GM21529 (cell line): ENCODE data around the gene DMXL2.
"Not testable (repeated sequence)": the region's sequence is repeated elsewhere in the genome, so short reads cannot be mapped to it uniquely, and the experiment has no call there.

Experiments
- ATAC-seq: cut with Tn5 transposase; IDR thresholded peaks from one replicate; pipeline ENCODE4 v1.9.1; 2021; ENCODE audit not compliant: unreplicated experiment

DMXL2 gene

DNA sequence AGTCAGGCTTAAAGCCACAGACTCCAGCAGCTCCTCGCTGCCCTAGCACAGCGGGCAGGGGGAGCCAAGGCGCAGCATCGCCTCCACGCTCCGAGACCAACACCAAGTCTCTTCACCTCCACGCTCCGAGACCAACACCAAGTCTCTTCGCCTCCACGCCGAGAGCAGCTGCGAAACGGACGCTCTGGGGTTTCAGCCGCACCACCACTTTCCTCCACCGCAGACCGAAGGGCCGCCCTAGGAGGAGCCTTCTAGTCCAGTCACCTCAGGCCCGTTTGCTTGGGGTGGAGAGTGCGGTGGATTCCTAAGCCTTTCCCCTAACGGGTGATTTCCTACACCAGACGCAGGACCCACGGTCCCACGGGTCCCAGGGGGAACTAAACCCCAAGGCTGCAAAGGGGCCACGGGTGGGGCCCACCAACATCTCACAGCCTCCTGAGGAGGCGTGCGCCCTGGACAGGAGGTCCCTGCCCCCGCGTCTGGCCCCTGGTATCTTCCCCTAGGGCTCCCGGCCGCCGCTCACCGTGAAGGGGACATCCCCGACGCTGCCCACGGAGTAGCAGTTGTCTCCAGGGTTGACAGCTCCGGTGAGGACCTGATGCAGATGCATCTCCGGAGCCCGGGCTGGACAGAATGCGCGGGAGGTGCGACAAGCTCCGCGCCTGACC, 501 bp downstream of the DMXL2 start:
- ATAC-seq: peak; percentile 53

DNA sequence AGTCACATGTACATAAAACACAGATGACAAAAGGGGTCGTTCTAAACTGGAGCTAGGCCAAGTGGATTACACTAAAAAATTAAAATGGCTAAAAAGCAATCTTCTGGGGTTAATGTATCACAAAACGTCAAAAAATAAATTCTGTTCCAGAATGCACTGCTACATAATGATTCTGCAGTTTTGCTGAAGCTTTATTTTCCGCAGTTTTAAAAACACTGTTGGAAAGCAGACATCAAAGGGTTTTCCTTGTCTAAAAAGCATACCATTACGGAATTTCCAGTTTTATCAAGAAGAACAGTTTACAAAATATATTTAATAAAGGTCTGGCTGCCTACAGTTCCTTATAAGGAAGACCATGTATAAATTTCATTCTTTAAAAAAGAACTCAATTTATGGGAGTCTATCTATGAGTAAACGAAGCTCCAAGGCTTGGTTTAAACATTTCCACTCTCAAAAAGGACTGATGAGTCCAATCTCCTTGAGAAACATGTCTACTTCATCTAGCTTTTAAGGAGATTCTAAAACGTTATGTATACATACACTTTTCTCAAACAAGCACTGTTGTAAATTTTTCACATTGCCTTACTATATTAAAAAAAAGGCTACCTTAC, 1.3 kb downstream of the DMXL2 start:
- no peak for ATAC-seq

DNA sequence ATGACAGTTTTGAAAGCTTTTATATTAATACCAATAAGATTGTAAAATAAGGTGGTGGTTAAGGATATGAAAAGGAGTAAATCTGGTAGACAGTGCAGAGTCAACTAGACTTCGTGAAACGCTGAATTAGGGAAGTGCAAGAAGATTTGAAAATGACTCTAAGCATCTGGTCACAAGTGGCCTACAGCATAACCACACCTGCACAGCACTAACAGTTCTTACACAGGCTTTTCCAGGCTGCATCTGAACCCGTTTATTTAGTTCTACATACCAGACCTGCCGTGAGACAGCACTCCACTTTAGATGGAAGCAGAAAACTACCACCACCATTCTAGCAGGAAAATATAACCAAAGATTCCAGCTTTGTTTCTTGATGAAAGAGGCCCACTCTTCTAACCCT, 1.9 kb downstream of the DMXL2 start:
- ATAC-seq: no peak

DNA sequence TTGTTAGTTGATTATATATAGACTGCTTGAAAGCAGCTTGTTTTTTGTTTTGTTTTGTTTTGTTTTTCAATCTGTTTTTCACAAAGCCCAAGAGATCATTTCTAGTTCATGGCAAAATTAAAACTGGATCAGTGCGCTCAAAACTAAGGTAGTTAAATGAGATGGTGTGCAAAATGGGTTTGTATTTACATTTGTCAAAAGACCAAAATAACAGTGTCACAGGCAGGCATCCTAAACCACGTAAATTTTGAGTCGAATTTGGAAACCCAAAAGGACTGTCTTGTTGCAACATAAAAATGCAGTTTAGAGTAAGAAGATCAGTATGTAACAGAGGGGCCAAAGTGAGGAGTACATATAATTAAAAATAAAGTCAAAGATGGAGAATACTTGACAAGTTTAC, 2.4 kb downstream of the DMXL2 start:
- ATAC-seq: no peak

DNA sequence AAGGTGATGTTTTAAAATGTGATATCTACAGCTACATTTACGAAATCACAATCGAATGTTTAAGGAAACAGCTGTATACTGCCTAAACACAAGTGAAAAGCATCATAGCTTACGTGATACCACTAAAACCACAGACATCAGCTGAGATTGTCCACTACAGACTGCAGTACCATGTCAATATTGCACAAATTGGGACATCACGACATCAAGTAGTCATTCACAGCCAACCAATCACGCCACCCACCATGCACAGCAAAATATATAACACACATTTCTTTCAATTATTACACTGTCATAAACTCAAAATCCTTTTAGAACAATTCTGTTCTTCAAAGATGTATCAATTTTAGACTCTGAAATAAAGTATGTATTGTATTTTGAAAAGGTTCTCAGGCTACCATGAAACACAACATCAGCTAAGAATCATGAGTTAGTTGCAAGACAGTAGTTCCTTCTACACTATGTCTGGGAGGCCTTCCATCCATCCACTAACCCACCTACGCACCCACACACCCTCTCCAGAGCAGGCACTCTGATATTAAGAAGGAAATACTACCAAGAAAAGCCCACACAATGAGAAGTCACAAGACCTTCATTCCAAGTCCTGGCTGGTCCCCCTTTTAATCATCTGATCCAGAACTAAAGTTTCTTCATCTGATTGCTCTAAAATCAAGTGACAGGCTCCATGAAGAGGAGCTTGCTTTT, 3.1 kb downstream of the DMXL2 start:
- ATAC-seq: no peak

DNA sequence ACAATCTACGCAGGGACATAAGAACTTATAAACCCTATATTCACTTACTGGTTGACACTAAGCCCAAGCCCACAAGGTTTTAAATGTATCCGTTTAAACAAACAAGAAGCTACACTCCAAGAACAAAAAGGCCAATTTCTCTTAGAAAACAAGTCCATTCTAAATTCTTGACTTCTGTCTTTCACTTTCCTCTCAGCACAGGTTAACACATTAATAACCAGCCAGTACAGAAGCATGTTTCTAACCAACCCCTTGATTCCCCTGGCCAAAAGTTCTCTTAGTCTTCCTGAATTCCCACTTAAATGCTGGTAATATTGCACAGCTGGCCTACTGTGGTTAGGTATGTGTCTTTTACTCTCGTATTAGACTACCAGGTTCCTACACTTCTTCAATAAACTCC, 4.7 kb downstream of the DMXL2 start:
- no peak for ATAC-seq

DNA sequence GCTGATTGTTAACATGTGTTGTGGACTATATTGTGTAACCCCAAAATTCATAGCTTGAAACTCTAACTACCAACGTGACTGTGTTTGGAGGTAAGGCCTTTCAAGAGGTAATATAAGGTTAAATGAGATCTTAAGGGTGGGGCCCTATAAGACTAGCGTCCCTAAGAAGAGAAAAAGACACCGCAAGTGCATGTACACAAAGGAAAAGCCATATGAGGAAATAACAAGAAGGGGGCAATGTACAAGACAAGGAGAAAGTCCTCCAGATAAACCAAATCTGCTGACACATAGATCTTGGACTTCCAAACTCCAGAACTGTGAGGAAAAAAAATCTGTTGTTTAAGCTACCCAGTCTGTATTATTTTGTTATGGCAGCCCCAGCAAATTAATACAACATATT, 8.6 kb downstream of the DMXL2 start:
- ATAC-seq: no peak

DNA sequence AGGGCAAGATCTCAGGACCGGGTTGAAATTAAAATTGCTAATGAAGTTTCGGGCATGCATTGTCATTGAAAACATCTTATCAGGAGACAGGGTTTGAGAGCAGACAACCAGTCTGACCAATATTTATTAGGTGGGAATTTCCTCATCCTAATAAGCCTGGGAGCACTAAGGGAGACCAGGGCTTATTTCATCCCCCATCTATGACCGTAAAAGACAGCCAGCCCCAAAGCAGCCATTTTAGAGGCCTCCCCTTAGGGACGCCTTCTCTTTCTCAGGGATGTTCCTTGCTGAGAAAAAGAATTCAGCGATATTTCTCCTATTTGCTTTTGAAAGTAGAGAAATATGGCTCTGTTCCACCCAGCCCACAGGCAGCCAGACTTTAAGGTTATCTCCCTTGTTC, 9.9 kb downstream of the DMXL2 start:
- ATAC-seq: not testable (repeated sequence)

DNA sequence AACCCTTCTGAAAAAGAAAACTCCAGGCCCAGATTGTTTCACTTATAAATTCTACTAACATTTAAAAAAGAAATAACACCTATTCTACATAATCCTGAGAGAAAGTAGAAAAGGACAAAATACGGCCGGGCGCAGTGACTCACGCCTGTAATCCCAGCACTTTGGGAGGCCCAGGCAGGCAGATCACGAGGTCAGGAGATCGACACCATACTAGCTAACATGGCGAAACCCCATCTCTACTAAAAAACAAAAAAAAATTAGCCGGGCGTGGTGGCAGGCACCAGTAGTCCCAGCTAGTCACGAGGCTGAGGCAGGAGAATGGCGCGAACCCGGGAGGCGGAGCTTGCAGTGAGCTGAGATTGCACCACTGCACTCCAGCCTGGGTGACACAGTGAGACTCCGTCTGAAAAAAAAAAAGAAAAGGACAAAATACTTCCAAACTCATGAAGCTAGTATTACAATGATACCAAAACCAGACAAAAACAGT, 19.1 kb downstream of the DMXL2 start:
- not testable (repeated sequence) for ATAC-seq

DNA sequence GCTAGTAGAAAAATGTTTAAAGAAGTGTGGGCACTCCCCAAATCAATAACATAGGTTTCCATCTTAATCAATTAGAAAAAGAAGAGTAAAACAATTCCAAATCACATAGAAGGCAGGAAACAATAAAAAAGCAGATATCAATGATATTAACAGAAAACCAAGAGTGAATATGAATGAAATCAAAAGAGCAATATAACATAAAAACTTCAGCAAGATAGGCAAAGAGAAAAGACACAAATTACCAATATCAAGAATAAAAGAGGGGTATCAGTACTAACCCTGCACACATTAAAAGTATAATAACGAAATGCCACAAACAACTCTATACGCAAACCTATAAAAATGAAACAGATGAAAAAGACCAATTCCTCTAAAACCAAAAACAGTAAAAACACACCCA, 19.6 kb downstream of the DMXL2 start:
- no peak for ATAC-seq

DNA sequence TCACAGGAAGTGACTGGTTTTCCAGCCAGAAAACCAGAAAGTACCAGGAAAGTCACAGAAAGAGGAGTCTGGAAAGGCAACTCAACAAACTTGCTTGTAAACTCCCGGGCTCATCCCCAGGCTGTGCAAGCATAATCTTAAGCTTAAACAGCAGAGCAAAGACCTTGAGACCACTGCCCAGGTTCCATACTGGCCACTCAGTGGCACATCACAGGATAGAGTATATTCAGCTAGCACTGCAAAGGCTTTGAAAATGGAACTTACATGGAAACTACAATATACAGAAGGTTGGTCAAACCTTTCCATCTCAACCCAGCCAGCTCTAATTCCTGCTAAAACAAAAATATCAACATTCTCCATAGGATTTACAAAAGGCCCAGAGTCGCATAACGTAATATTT, 20.1 kb downstream of the DMXL2 start:
- no peak for ATAC-seq

DNA sequence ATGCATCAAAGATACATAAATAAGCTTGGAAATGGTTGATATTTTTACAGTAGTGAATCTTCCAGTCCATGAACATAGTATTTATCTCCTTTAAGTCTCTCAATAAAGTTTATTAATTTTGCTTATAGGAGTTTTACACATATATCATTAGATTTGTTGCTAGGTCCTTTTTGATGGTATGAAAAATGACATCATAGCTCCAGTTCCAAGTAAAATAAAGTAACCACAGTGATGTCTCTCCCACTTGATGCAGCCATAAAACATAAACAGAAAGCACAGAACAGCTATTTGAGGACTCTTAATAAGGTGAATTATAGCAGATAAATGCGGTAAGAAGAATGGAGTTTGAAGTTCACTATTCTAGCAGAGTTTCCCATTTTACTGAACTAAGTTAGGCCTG, 20.8 kb downstream of the DMXL2 start:
- no peak for ATAC-seq

DNA sequence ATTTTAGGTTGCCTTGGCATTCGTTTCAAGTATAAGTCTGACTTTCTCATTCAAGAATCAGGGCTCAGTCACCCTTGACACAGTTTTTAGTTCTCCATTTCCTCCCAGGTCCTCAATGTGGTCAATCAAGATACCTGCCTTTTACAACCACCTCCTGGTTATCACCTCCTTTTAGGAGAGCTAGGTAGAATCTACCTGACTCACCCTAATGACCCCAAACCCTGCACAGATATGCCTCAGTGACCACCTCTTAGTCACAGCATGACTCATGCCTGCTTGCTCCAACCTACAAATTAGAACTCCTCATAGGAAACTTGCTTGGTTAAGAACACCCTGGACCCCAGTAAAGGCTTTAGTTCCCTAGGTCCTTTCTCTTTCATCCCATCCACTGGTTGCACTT, 22.5 kb downstream of the DMXL2 start:
- ATAC-seq: no peak

DNA sequence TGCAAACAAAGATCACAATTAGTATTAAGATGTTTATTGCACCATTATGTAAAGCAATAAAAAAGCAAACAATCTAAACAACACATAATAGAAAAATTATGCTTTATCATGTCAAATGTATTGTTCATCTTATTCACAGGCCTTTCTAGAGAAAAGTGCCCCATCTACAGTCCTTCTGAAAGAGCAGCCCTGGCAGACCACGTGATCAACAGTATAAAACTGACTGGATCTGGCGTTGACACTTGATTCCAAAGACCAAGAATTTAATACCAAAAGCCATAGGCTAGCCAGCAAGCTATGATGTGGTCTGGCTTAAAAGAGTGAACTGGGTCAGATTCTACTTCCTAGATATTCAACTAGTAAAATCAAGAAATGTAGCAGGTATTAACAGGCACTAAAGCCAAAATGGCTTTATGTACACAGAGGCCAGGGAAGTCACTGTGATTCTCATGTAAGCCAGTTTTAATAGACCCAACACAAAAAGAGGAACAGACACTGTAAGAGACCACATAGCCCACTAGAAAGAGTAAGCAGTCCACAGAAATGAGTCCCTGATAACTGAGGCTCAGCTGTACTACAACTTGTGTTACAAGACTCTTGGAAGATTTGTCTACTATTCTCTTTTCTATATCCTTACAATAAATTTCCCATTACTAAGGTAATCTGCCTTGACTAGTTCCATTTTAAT, 32.5 kb downstream of the DMXL2 start:
- no peak for ATAC-seq

DNA sequence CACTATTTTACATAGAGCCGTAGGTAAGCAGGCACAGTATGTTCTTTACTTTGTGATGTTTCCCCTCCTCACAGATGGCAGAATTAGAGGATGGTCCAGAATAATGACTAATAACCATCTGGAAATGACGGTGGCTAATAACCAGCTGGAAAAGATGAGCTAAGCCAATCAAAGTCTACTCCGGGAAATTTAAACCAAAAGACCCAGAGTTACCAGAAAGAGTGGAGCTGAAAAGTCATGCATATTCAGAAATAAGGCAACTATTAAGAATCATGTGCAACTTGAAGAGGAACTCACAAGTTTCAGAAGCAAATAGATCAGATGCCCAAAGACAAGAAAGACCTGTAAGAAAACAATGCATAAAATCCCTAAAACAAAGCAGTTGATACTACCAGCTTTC, 33.6 kb downstream of the DMXL2 start:
- no peak for ATAC-seq

DNA sequence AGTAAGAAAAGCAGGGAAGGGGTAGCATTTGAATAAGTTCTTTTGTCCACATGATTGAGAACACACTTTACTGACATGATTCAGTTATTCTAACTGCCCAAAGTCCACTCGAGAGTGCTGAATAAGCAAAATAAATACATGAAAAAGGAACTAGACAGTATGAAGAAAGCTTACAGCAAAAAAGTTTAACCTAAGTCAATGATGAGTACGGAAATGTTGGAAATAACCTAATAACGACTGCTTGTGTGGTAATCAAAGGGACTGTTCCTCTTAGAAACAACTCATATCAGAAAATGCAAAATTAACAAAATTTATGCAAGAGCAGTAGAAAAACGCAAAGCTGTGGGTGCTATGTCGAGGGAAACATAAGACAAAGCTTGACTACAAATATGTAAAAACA, 36.6 kb downstream of the DMXL2 start:
- ATAC-seq: no peak

DNA sequence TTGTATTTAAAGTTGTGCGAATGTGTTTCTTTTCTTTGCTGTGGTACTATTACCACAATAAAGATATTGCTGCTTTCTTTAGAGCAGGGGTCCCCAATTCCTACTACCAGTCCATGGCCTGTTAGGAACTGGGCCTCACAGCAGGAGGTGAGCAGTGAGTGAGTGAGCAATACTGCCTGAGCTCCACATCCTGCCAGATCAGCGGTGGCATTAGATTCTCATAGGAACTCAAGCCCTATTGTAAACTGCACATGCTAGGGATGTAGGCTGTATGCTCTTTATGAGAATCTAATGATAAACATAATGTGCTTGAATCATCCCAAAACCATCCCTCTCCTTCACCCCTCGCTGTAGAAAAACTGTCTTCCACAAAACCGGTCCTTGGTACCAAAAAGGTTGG, 41.6 kb downstream of the DMXL2 start:
- ATAC-seq: no peak

DNA sequence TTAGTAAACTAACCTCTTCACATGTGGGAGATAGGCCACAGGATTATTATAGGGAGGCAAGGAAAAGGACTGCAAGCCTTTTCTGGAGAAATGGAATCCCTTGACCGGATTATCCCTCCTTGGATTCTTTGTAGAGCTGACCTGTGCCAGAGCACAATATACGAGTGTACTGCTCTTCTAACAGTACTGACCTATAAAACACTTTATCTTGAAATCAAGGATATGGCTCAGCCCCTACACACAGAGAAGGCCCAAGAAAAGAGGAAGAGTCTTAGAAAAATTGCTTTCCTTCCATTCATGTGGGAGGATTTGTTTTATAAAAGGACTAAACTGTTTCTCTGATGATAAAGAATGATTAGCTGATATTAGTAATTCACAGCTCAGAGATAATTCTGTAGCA, 42.2 kb downstream of the DMXL2 start:
- ATAC-seq: no peak

DNA sequence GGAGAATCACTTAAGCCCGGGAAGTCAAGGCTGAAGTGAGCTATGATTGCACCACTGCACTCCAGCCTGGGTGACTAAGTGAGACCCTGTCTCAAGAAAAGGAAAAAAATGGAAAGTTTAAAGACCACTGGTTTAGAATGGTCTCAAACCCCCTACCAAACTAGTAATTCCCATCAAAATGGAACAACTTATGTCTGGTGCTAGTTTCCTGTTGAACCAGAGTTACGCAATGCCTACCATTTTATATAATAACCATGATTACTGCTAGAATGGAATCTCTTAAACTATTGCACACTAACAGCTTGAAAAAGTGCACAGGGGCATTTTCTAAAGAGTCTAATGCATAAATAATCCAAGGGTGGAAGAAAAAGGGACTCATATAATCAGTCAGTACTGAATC, 43.6 kb downstream of the DMXL2 start:
- ATAC-seq: no peak

DNA sequence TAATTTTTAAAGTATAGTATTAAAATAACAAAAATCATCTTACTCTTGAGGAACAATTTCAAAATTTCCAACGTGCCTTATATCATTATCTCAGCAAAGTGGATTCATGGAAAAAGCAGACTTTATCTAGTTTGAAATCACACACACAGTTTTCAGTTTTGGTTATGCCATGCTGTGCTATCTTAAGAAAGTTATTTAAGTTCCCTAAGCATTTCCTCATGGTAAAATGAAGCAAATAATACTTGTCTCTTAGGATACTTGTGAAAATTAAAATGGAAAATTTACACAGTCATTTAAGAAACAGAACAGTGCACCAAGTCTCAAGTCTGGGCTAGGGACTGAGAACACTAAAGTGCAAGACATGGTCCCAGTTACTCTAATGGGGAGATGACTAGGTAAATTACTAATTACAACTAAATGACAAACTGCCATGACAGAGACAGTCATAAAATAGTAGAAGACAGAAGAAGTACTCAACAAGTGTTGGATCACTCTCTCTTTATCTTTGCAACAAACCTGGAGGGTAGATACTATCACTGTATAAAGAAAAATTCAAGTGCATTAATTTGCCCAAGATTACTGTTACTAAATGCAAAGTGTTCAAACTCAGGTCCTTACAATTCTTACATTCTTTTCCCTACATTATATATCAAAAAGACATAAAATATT, 44.8 kb downstream of the DMXL2 start:
- no peak for ATAC-seq

DNA sequence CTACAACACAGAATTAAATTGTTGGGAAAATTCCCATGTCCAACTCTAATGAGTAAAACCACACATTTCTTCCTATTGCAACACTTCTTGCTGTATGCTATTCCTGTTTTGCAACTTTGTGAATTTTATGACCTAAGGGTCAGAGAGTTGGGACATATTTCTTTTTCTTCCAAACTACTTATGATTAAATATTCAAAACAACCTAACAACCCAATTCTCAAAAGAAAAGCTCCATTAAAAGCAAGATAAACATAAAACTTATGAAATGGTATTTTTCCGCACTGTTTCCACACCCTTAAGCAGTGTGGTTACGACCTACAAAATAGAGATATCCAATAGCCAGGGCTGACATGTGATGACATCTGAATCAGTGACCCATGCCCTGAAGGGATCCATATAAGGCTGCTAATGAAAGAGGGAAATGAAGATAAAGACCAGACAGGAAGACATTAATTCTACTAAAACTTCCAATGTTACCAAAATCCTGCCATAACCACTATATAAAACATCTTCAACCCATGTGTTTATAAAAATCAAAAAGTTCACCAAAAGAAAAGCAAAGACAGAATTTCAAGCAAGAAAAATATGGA, 45.6 kb downstream of the DMXL2 start:
- no peak for ATAC-seq
